GM12878 (cell line): ENCODE results near the gene UBE2F. TPM values are rescaled to one million over a fixed set of nuclear protein-coding genes. Genes with fewer than 3 reads are reported as not detected.

Experiments
- ATAC-seq: fragments of 200-7000 bp; cut with Tn5 transposase; 3 replicates; pipeline ENCODE4 v1.9.1; 2020; ENCODE audit warnings: mild to moderate bottlenecking, moderate library complexity
- BruUV-seq: library from RNA; stranded (reverse); fragments of 400-500 nt; replicated peaks from 2 replicates; lab custom pipeline; 2021; lab: Mats Ljungman, UMichigan
- CTCF ChIA-PET: fragments of 300-600 bp; sonication (Branson Sonifier 250); formaldehyde crosslinking; extraction: SDS; loops from one replicate; lab custom pipeline; 2021; ENCODE audit warnings: inconsistent platforms; lab: Yijun Ruan, JAX
- POLR2A ChIA-PET: fragments of 350-600 bp; formaldehyde crosslinking; extraction: SDS; loops from one replicate; lab custom pipeline; 2021; ENCODE audit warnings: inconsistent platforms; lab: Charles Lee
- RAD21 ChIA-PET: fragments of 300-600 bp; sonication (Branson Sonifier 250); formaldehyde crosslinking; loops from one replicate; lab custom pipeline; 2023; ENCODE audit warnings: antibody characterized with exemption; ENCODE audit not compliant: unreplicated experiment; lab: Charles Lee
- SMC1A ChIA-PET: fragments of 300-600 bp; sonication (Branson Sonifier 250); formaldehyde crosslinking; loops from one replicate; lab custom pipeline; 2023; ENCODE audit not compliant: unreplicated experiment, uncharacterized antibody; lab: Charles Lee
- DNase-seq: peaks from one replicate; pipeline ENCODE4 v3.0.0-alpha.2; 2011; ENCODE audit warnings: low read depth, low spot score
- FAIRE-seq: peaks from 3 replicates; lab custom pipeline; 2011; peaks lifted over from hg19 to GRCh38; lab: Jason Lieb, UNC
- H2AFZ ChIP-seq: 2 replicates; pipeline ENCODE4 v1.6.0; 2011; ENCODE audit warnings: low read depth, low read length, control low read depth; ENCODE audit not compliant: control insufficient read depth
- H3K27ac ChIP-seq: 2 replicates; pipeline ENCODE4 v1.5.1; 2011; ENCODE audit warnings: control low read depth; ENCODE audit not compliant: control insufficient read depth, insufficient read depth
- H3K27me3 ChIP-seq, 2 experiments: replicated peaks in 1 of 2; 2 replicates each; pipeline versions ENCODE4 v1.6.0 to v1.6.1; 2011; ENCODE audit warnings: low read length in 1 of 2; ENCODE audit not compliant: control insufficient read depth in 2 of 2, insufficient read depth in 2 of 2
- H3K36me3 ChIP-seq, 2 experiments: 2 replicates each; pipeline ENCODE4 v1.5.1; 2011; ENCODE audit warnings: low read length in 1 of 2; ENCODE audit not compliant: control insufficient read depth in 2 of 2, insufficient read depth in 2 of 2
- H3K4me1 ChIP-seq: 2 replicates; pipeline ENCODE4 v1.6.1; 2011; ENCODE audit warnings: mild to moderate bottlenecking, low read length, moderate library complexity, mixed read lengths; ENCODE audit not compliant: control insufficient read depth, insufficient read depth
- H3K4me2 ChIP-seq: 2 replicates; pipeline ENCODE4 v1.6.0; 2011; ENCODE audit warnings: control low read depth; ENCODE audit not compliant: control insufficient read depth, insufficient read depth
- H3K4me3 ChIP-seq: fragments of 200-600 bp; sonication (generic); 2 replicates; pipeline ENCODE4 v1.5.1; 2016
- H3K79me2 ChIP-seq: 2 replicates; pipeline ENCODE4 v1.6.0; 2011; ENCODE audit warnings: low read length; ENCODE audit not compliant: control insufficient read depth, insufficient read depth
- H3K9ac ChIP-seq: 2 replicates; pipeline ENCODE4 v1.8.0; 2011; ENCODE audit warnings: low read length, control low read depth, mixed read lengths; ENCODE audit not compliant: control insufficient read depth, insufficient read depth
- H3K9me3 ChIP-seq: replicated peaks from 3 replicates; pipeline ENCODE4 v1.5.1; 2011; ENCODE audit warnings: mild to moderate bottlenecking, low read length; ENCODE audit not compliant: control insufficient read depth, insufficient read depth
- H4K20me1 ChIP-seq: 2 replicates; pipeline ENCODE4 v1.6.0; 2011; ENCODE audit not compliant: control insufficient read depth, insufficient read depth
- ATF7 ChIP-seq: fragments of 450-650 bp; IDR thresholded peaks from 2 replicates; pipeline ENCODE4 v1.6.1; 2016; ENCODE audit warnings: low read depth, mild to moderate bottlenecking
- CBFB ChIP-seq: IDR thresholded peaks from 2 replicates; pipeline ENCODE4 v1.6.1; 2016; ENCODE audit warnings: antibody characterized with exemption, low read depth
- CREM ChIP-seq: IDR thresholded peaks from 2 replicates; pipeline ENCODE4 v1.6.1; 2014; ENCODE audit warnings: antibody characterized with exemption, low read depth
- ETV6 ChIP-seq, 2 experiments: fragments of 450-650 bp in 1 of 2; IDR thresholded peaks in 1 of 2; conservative IDR thresholded peaks in 1 of 2; 2 replicates each; pipeline ENCODE4 v1.6.1; 2014; ENCODE audit warnings: antibody characterized with exemption in 1 of 2, borderline replicate concordance in 1 of 2, low read depth in 1 of 2, mild to moderate bottlenecking in 1 of 2, moderate library complexity in 1 of 2
- GATAD2B ChIP-seq: fragments of 450-650 bp; conservative IDR thresholded peaks from 2 replicates; pipeline ENCODE4 v1.6.1; 2017; ENCODE audit warnings: low read depth, mild to moderate bottlenecking, moderate library complexity
- HSF1 ChIP-seq: fragments of 150-350 bp; IDR thresholded peaks from 2 replicates; pipeline ENCODE4 v1.6.1; 2014; ENCODE audit warnings: mild to moderate bottlenecking, low read depth, low read length
- IKZF2 ChIP-seq, 2 experiments: fragments of 450-650 bp; IDR thresholded peaks; 2 replicates each; pipeline ENCODE4 v1.6.1; 2017; ENCODE audit warnings: mild to moderate bottlenecking in 2 of 2, moderate library complexity in 2 of 2
- MYC ChIP-seq: IDR thresholded peaks from 2 replicates; pipeline ENCODE4 v1.6.1; 2011; ENCODE audit warnings: mild to moderate bottlenecking, low read length, moderate library complexity, inconsistent platforms; ENCODE audit not compliant: insufficient read depth, insufficient replicate concordance, insufficient read length, severe bottlenecking
- NBN ChIP-seq: fragments of 450-650 bp; IDR thresholded peaks from 2 replicates; pipeline ENCODE4 v1.6.1; 2016
- POU2F2 ChIP-seq: IDR thresholded peaks from 3 replicates; pipeline ENCODE4 v1.6.1; 2011; ENCODE audit warnings: low read depth, mild to moderate bottlenecking, low read length, borderline replicate concordance
- RFX5 ChIP-seq: IDR thresholded peaks from 2 replicates; pipeline ENCODE4 v1.6.1; 2011; ENCODE audit warnings: low read depth, low read length, improper control_type of control experiment
- RUNX3 ChIP-seq: IDR thresholded peaks from 2 replicates; pipeline ENCODE4 v1.6.1; 2012; ENCODE audit warnings: low read length, inconsistent platforms
- SMC3 ChIP-seq: IDR thresholded peaks from 2 replicates; pipeline ENCODE4 v1.6.1; 2011; ENCODE audit warnings: low read length, improper control_type of control experiment, borderline replicate concordance
- SPI1 ChIP-seq: IDR thresholded peaks from 2 replicates; pipeline ENCODE4 v1.6.1; 2011; ENCODE audit warnings: low read depth, mild to moderate bottlenecking, low read length, moderate library complexity, borderline replicate concordance; ENCODE audit not compliant: insufficient read depth
- SUPT20H ChIP-seq: IDR thresholded peaks from 2 replicates; pipeline ENCODE4 v1.6.1; 2011; ENCODE audit warnings: low read depth, mild to moderate bottlenecking, low read length, moderate library complexity, borderline replicate concordance; ENCODE audit not compliant: control insufficient read depth
- SUZ12 ChIP-seq: fragments of 200-600 bp; sonication (generic); IDR thresholded peaks from one replicate; pipeline ENCODE4 v1.6.1; 2018; ENCODE audit warnings: antibody characterized with exemption, mild to moderate bottlenecking; ENCODE audit not compliant: unreplicated experiment
- TARDBP ChIP-seq: IDR thresholded peaks from 2 replicates; pipeline ENCODE4 v1.6.1; 2016; ENCODE audit warnings: borderline replicate concordance
- TCF7 ChIP-seq: IDR thresholded peaks from 2 replicates; pipeline ENCODE4 v1.6.1; 2014; ENCODE audit warnings: antibody characterized with exemption, borderline replicate concordance
- in situ Hi-C: fragments of 300-500 bp; cut with MboI; formaldehyde crosslinking; loops from 9 replicates; pipeline ENCODE4 v1.14.3; 2018; ENCODE audit warnings: mixed read lengths
- intact Hi-C: fragments of 100-400 bp; cut with micrococcal nuclease; formaldehyde crosslinking; loops from one replicate; pipeline ENCODE4 v1.14.2; 2022; ENCODE audit not compliant: unreplicated experiment
- polyA plus RNA-seq, 11 experiments: library from polyadenylated mRNA; depleted of rRNA in 4 of 11; unstranded in 6 of 11; stranded (reverse) in 5 of 11; fragments of >200 nt; fragmentation: Nextera tagmentation in 4 of 11; fragmentation: Illumina TruSeq in 1 of 11; extraction: Ambion mirVana in 4 of 11; extraction: Trizol in 1 of 11; gene quantifications; 1 replicate in 1 of 11; 2 replicates in 10 of 11; pipeline versions ENCODE4 v1.2.1 to v1.2.3, GENCODE V29; 2011 to 2016; ENCODE audit warnings: inconsistent platforms in 2 of 11, missing spikeins in 2 of 11, low read depth in 1 of 11
- total RNA-seq, 4 experiments: library from RNA; depleted of rRNA in 3 of 4; stranded (reverse); fragments of >200 nt in 3 of 4; fragmentation: Illumina TruSeq in 1 of 4; extraction: Trizol in 1 of 4; gene quantifications; 2 replicates each; pipeline versions ENCODE4 v1.2.1 to v1.2.3, GENCODE V29; 2013 to 2021

The UBE2F gene
- total and polyA plus RNA-seq, 10 of the 15 experiments (the other 5 are each of a cell fraction or from before 2014, with no cell fraction given) = 12.3 to 64.4 (median 31.5) TPM

DNA sequence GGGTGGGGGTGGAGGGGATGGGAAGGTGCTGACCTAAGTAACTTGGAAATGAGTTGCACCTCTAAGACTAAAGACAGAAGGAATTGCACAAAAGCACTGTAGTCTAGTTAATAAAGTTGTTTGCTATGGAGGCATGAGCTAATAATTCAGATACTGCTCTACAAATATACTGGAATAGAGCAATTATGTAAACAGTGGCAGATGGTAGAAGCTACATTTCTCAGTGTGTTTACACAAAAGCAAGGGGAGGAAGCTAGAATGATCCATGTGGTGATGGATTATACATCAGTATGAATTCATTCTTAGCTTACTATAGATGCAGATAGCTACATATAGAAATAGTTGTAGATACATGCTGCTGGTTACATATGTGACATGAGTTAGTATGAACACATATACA is 27.6 kb upstream of the UBE2F start:
- H3K4me2 ChIP-seq = no peak overlapping the region
- no peak overlapping the region for H3K9ac ChIP-seq
- in situ Hi-C loops = no loop called here
- intact Hi-C loops = no loop called here
- no peaks in the 10 kb centered on the region for H3K79me2 ChIP-seq
- peaks cover under 1% of the 10 kb centered on the region; the same call in 2 of the 3 replicates for H3K9me3 ChIP-seq
- DNase-seq = no peak
- no peaks in the 10 kb centered on the region for H3K4me1 ChIP-seq
- H4K20me1 ChIP-seq = no peaks in the 10 kb centered on the region
- H3K4me3 ChIP-seq = no peak overlapping the region
- no peak overlapping the region for H3K27ac ChIP-seq
- H2AFZ ChIP-seq = no peak overlapping the region; the same call in 1 of the 2 replicates
- ChIA-PET CTCF (interaction anchor here (0.6 to 1.6 kb wide), 4 partner anchors 12 to 78 kb away, joined by 3 read pairs; no protein-coding TSS in a partner anchor), RAD21 (interaction anchor here (0.6 to 1.0 kb wide), 2 partner anchors 12 to 31 kb away, joined by 3 read pairs; no protein-coding TSS in a partner anchor), SMC1A (interaction anchor here (0.6 to 1.1 kb wide), 3 partner anchors 12 to 120 kb away, joined by 3 to 6 read pairs (median 3); no protein-coding TSS in a partner anchor), POLR2A (no interaction called here)
- no peak for TF ChIP-seq SUZ12
- no peak for TF ChIP-seq MYC
- TF ChIP-seq TARDBP = no peak
- no peaks in the 10 kb centered on the region; a peak in 1 of 4 replicates for H3K27me3 ChIP-seq
- ATAC-seq = no peak
- no TSS peak for BruUV-seq
- no peaks in the 10 kb centered on the region for H3K36me3 ChIP-seq
- no peak for FAIRE-seq

DNA sequence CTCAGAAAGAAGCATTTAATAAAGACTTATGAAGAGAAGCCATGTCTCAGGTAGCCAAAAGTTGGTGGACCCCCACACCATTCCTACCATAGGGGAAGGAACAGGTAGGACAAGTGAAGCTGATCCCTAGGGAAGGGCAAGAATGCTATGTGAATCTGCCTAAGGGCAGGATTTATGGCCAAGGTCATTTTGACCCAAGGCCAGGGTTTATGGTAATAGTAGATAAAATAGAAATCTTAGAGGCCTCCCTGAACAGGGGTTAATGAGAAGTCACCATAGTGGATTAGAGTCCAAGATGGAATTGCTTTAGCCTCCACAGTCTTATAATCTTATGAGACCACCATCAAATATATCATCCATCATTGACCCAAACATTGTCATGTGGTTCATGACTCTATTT is 26.0 kb upstream of the UBE2F start:
- FAIRE-seq (no peak), DNase-seq (no peak), ATAC-seq (no peak)
- no peak overlapping the region for H2AFZ ChIP-seq
- SMC1A ChIA-PET = interaction anchor here (0.7 to 1.4 kb wide), 2 partner anchors 11 to 42 kb away, joined by 3 to 4 read pairs; no protein-coding TSS in a partner anchor
- H3K79me2 ChIP-seq = no peaks in the 10 kb centered on the region
- RAD21 ChIA-PET = no interaction called here
- no peaks in the 10 kb centered on the region for H3K36me3 ChIP-seq
- BruUV-seq = no TSS peak
- H4K20me1 ChIP-seq = no peaks in the 10 kb centered on the region
- POLR2A ChIA-PET = no interaction called here
- intact Hi-C loops (no loop called here), in situ Hi-C loops (no loop called here)
- CTCF ChIA-PET = no interaction called here
- H3K9ac ChIP-seq = no peak overlapping the region
- H3K27me3 ChIP-seq = no peaks in the 10 kb centered on the region; a peak in 1 of 4 replicates
- no peak overlapping the region for H3K27ac ChIP-seq
- peaks cover 3% of the 10 kb centered on the region; the same call in 2 of the 3 replicates for H3K9me3 ChIP-seq
- H3K4me2 ChIP-seq = no peak overlapping the region
- H3K4me1 ChIP-seq = no peaks in the 10 kb centered on the region
- H3K4me3 ChIP-seq = no peak overlapping the region
- TF ChIP-seq RFX5 = no peak
- no peak for TF ChIP-seq TCF7
- TF ChIP-seq RUNX3 = no peak
- no peak for TF ChIP-seq CREM
- TF ChIP-seq SPI1 = no peak
- no peak for TF ChIP-seq SMC3
- TF ChIP-seq GATAD2B = no peak
- no peak for TF ChIP-seq POU2F2
- TF ChIP-seq ETV6 (conservative IDR thresholded peaks at IDR 0.05 in 1 of 2, IDR thresholded peaks at IDR 0.05 in 1 of 2; ENCODE audit: borderline replicate concordance in 1 of 2, low read depth in 1 of 2) = no peak
- no peak for TF ChIP-seq HSF1
- no peak for TF ChIP-seq IKZF2 (IDR thresholded peaks at IDR 0.05)
- TF ChIP-seq SUPT20H = no peak
- no peak for TF ChIP-seq ATF7
- no peak for TF ChIP-seq CBFB
- no peak for TF ChIP-seq NBN
